ENCODE measurements around the gene SLC35F6.

Gene SLC35F6

GRCh38 chr2:26776195-26776800, 12.2 kb downstream of the SLC35F6 start:
- no peak for TF ChIP-seq CTCF (IDR thresholded peaks at IDR 0.05; ENCODE audit: insufficient read depth, low read depth, low read length, missing control alignments)
- no peak for DNase-seq (ENCODE audit: low read depth)
- no peak overlapping the region for H3K4me3 ChIP-seq (ENCODE audit: low read length)

GRCh38 chr2:26778098-26778497, 14.0 kb downstream of the SLC35F6 start:
- no peak overlapping the region for H3K4me3 ChIP-seq (ENCODE audit: low read length)
- TF ChIP-seq CTCF (IDR thresholded peaks at IDR 0.05; ENCODE audit: insufficient read depth, low read depth, low read length, missing control alignments) = no peak
- no peak for DNase-seq (ENCODE audit: low read depth)

GRCh38 chr2:26778507-26778906, 14.4 kb downstream of the SLC35F6 start:
- TF ChIP-seq CTCF (IDR thresholded peaks at IDR 0.05; ENCODE audit: insufficient read depth, low read depth, low read length, missing control alignments) = no peak
- H3K4me3 ChIP-seq (ENCODE audit: low read length) = no peak overlapping the region
- no peak for DNase-seq (ENCODE audit: low read depth)

GRCh38 chr2:26780203-26780760, 16.2 kb downstream of the SLC35F6 start:
- no peak for TF ChIP-seq CTCF (IDR thresholded peaks at IDR 0.05; ENCODE audit: insufficient read depth, low read depth, low read length, missing control alignments)
- no peak overlapping the region for H3K4me3 ChIP-seq (ENCODE audit: low read length)
- no peak for DNase-seq (ENCODE audit: low read depth)

- TF ChIP-seq CTCF (IDR thresholded peaks at IDR 0.05; ENCODE audit: insufficient read depth, low read depth, low read length, missing control alignments) = no peak
- H3K4me3 ChIP-seq (ENCODE audit: low read length) = no peak overlapping the region
- no peak for DNase-seq (ENCODE audit: low read depth)
Measured at GRCh38 chr2:26782876-26783704, 19.0 kb downstream of the SLC35F6 start.

GRCh38 chr2:26784570-26785234, 20.6 kb downstream of the SLC35F6 start:
- TF ChIP-seq CTCF (IDR thresholded peaks at IDR 0.05; ENCODE audit: insufficient read depth, low read depth, low read length, missing control alignments) = no peak
- DNase-seq (ENCODE audit: low read depth) = no peak
- H3K4me3 ChIP-seq (ENCODE audit: low read length) = no peak overlapping the region
